BE2C (cell line): Measurements from ENCODE around the gene PXMP4. TPM values are rescaled to one million over a fixed set of nuclear protein-coding genes. Genes with fewer than 3 reads are reported as not detected.

Experiments used
- DNase-seq: peaks from one replicate; pipeline ENCODE4 v3.0.0-alpha.2; 2020
- H3K27me3 ChIP-seq: fragments of 250-450 bp; sonication (Bioruptor Pico); 2 replicates; pipeline ENCODE4 v1.5.1; 2020; ENCODE audit warnings: mild to moderate bottlenecking
- H3K36me3 ChIP-seq: fragments of 250-450 bp; sonication (Bioruptor Pico); 2 replicates; pipeline ENCODE4 v1.5.1; 2020; ENCODE audit warnings: mild to moderate bottlenecking
- H3K4me1 ChIP-seq: fragments of 250-450 bp; sonication (Bioruptor Pico); 2 replicates; pipeline ENCODE4 v1.5.1; 2020
- H3K4me3 ChIP-seq: 2 replicates; pipeline ENCODE4 v1.5.1; 2011; ENCODE audit warnings: low read depth, low read length
- H3K9me3 ChIP-seq: fragments of 250-450 bp; sonication (Bioruptor Pico); 2 replicates; pipeline ENCODE4 v1.5.1; 2020
- CTCF ChIP-seq: IDR thresholded peaks from 2 replicates; pipeline ENCODE4 v1.5.1; 2012; ENCODE audit warnings: mild to moderate bottlenecking, low read depth, low read length
- polyA plus RNA-seq: library from polyadenylated mRNA; unstranded; fragments of >200 nt; gene quantifications from one replicate; pipeline ENCODE4 v1.2.1, GENCODE V29; 2012; ENCODE audit warnings: low read depth, missing spikeins; ENCODE audit not compliant: insufficient read length, insufficient read depth

PXMP4 gene
- polyA plus RNA-seq = 12.9 TPM

- Histone ChIP-seq H3K36me3 (no peaks in the 10 kb centered on the region), H3K4me3 (peak within 1 kb of the TSS; percentile 85), H3K27me3 (no peaks in the 10 kb centered on the region), H3K4me1 (no peaks in the 10 kb centered on the region), H3K9me3 (no peaks in the 10 kb centered on the region)
- TF ChIP-seq CTCF = no peak
- DNase-seq = peak; percentile 93
Measured at GRCh38 chr20:33719989-33720709, at the start of gene PXMP4. TSS of gene PXMP4 (minus strand) at chr20:33720310. CDS start at chr20:33720207, 103 bp downstream.

- TF ChIP-seq CTCF = no peak
- no peaks in the 10 kb centered on the region for H3K27me3 ChIP-seq
- H3K9me3 ChIP-seq = no peaks in the 10 kb centered on the region
- H3K4me3 ChIP-seq = no peak overlapping the region
- H3K4me1 ChIP-seq = peaks cover 2% of the 10 kb centered on the region; the same call in 1 of the 2 replicates
- no peak for DNase-seq
- no peaks in the 10 kb centered on the region for H3K36me3 ChIP-seq
Measured at GRCh38 chr20:33769043-33769442, 48.9 kb upstream of the PXMP4 start.

GRCh38 chr20:33767777-33768138 is 47.6 kb upstream of the PXMP4 start:
- Histone ChIP-seq H3K4me1 (peaks cover 2% of the 10 kb centered on the region; the same call in 1 of the 2 replicates), H3K36me3 (no peaks in the 10 kb centered on the region), H3K9me3 (no peaks in the 10 kb centered on the region), H3K27me3 (no peaks in the 10 kb centered on the region), H3K4me3 (no peak overlapping the region)
- DNase-seq = no peak
- no peak for TF ChIP-seq CTCF

- Histone ChIP-seq H3K4me3 (no peak overlapping the region), H3K36me3 (no peaks in the 10 kb centered on the region), H3K9me3 (no peaks in the 10 kb centered on the region), H3K27me3 (no peaks in the 10 kb centered on the region), H3K4me1 (peaks cover 2% of the 10 kb centered on the region; the same call in 1 of the 2 replicates)
- TF ChIP-seq CTCF = no peak
- no peak for DNase-seq
Measured at GRCh38 chr20:33766686-33767085, 46.6 kb upstream of the PXMP4 start.

GRCh38 chr20:33765592-33765991 is 45.5 kb upstream of the PXMP4 start:
- no peak for DNase-seq
- no peaks in the 10 kb centered on the region for H3K27me3 ChIP-seq
- no peaks in the 10 kb centered on the region for H3K9me3 ChIP-seq
- no peak for TF ChIP-seq CTCF
- no peaks in the 10 kb centered on the region for H3K36me3 ChIP-seq
- peaks cover 2% of the 10 kb centered on the region; the same call in 1 of the 2 replicates for H3K4me1 ChIP-seq
- H3K4me3 ChIP-seq = no peak overlapping the region

- no peaks in the 10 kb centered on the region for H3K36me3 ChIP-seq
- no peaks in the 10 kb centered on the region for H3K9me3 ChIP-seq
- no peak for TF ChIP-seq CTCF
- DNase-seq = no peak
- H3K4me1 ChIP-seq = peaks cover 2% of the 10 kb centered on the region; the same call in 1 of the 2 replicates
- H3K27me3 ChIP-seq = no peaks in the 10 kb centered on the region
- no peak overlapping the region for H3K4me3 ChIP-seq
Measured at GRCh38 chr20:33765099-33765498, 45.0 kb upstream of the PXMP4 start.
